Activated T-helper 2 cell treated with anti-CD3 and anti-CD28 coated beads, Interferon-gamma antibody, Interleukin-2, Interleukin-4, amounts not matched to agents 10 μg/mL and 5 μg/mL and 100 μg/mL, durations not matched to agents 14 hours and 24 hours and 36 hours (primary cell): ENCODE results near the gene SCCPDH. TPM values are rescaled to one million over a fixed set of nuclear protein-coding genes. Genes with fewer than 3 reads are reported as not detected.
A peak's percentile ranks its signal among the peaks of the same experiment; 100 is the strongest.
"Not testable (repeated sequence)": the region's sequence is repeated elsewhere in the genome, so short reads cannot be mapped to it uniquely, and the experiment has no call there.

Experiments used
- DNase-seq: peaks from one replicate; pipeline ENCODE4 v3.0.0; 2021; ENCODE audit warnings: low spot score
- H3K27ac Mint-ChIP-seq: one replicate; pipeline ENCODE4 v1.8.0; 2021; ENCODE audit warnings: mixed read lengths
- H3K27me3 Mint-ChIP-seq: one replicate; pipeline ENCODE4 v1.8.0; 2021; ENCODE audit warnings: low read depth, mixed read lengths
- H3K36me3 Mint-ChIP-seq: one replicate; pipeline ENCODE4 v1.8.0; 2021; ENCODE audit warnings: low read depth, mixed read lengths
- H3K4me1 Mint-ChIP-seq: one replicate; pipeline ENCODE4 v1.8.0; 2021; ENCODE audit warnings: low read depth, mixed read lengths
- H3K4me3 Mint-ChIP-seq: one replicate; pipeline ENCODE4 v1.8.0; 2021; ENCODE audit warnings: low read depth, mild to moderate bottlenecking, moderate library complexity, mixed read lengths
- H3K9me3 Mint-ChIP-seq: one replicate; pipeline ENCODE4 v1.8.0; 2021; ENCODE audit warnings: mixed read lengths
- intact Hi-C: fragments of 100-400 bp; cut with micrococcal nuclease; formaldehyde crosslinking; loops from one replicate; pipeline ENCODE4 v1.15.1; 2023
- total RNA-seq: library from RNA; stranded (reverse); gene quantifications from 2 replicates; pipeline ENCODE4 v1.2.3, GENCODE V29; 2022

The SCCPDH gene
- total RNA-seq, 1 donor from 2014 or later: 34.3 TPM

GRCh38 chr1:246712428-246712827 is 11.8 kb upstream of the SCCPDH start:
- H3K9me3 Mint-ChIP-seq, H3K27ac Mint-ChIP-seq, intact Hi-C loops, H3K36me3 Mint-ChIP-seq, H3K4me3 Mint-ChIP-seq, DNase-seq: not testable (repeated sequence)
- peaks cover 11% of the 10 kb centered on the region for H3K4me1 Mint-ChIP-seq
- peaks cover 29% of the 10 kb centered on the region for H3K27me3 Mint-ChIP-seq

DNA sequence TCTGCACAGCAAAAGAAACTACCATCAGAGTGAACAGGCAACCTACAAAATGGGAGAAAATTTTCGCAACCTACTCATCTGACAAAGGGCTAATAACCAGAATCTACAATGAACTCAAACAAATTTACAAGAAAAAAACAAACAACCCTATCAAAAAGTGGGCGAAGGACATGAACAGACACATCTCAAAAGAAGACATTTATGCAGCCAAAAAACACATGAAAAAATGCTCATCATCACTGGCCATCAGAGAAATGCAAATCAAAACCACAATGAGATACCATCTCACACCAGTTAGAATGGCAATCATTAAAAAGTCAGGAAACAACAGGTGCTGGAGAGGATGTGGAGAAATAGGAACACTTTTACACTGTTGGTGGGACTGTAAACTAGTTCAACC is 4.8 kb upstream of the SCCPDH start:
- H3K4me3 Mint-ChIP-seq, H3K36me3 Mint-ChIP-seq, H3K4me1 Mint-ChIP-seq, intact Hi-C loops, DNase-seq, H3K27ac Mint-ChIP-seq: not testable (repeated sequence)
- Mint-ChIP-seq H3K9me3 (peaks cover 11% of the 10 kb centered on the region), H3K27me3 (peaks cover 14% of the 10 kb centered on the region)

- H3K36me3 Mint-ChIP-seq, H3K4me1 Mint-ChIP-seq, DNase-seq, H3K4me3 Mint-ChIP-seq, H3K27me3 Mint-ChIP-seq, H3K27ac Mint-ChIP-seq: not testable (repeated sequence)
- H3K9me3 Mint-ChIP-seq: peaks cover 11% of the 10 kb centered on the region
- intact Hi-C loops: loop anchor here (5.0 kb wide), 1 partner anchor 211 kb away; the partner anchor contains the start of gene AHCTF1
Measured at GRCh38 chr1:246720814-246721213, 3.4 kb upstream of the SCCPDH start.

DNA sequence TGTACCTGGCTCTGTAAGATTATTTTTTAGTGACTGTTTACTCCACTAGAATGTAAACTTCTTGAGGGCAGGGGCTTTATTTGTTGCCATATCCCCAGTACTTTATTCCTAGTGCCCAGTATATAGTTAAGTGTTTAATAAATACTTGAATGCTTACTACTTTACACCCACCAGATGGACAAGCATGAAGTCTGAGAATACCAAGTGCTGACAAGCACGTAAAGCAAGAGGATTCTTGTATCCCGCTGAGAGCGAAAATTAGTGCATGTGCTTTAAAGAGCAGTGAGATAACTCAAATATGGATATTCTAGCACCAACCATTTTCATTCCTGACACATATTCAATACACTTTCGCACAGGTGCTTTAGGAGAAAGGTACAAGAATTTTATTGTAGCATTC is 1.5 kb upstream of the SCCPDH start:
- DNase-seq: no peak
- H3K27ac Mint-ChIP-seq: no peak overlapping the region
- peaks cover 2% of the 10 kb centered on the region for H3K27me3 Mint-ChIP-seq
- H3K4me3 Mint-ChIP-seq: no peak overlapping the region
- intact Hi-C loops: loop anchor here (5.0 kb wide), 1 partner anchor 210 kb away; the partner anchor contains the start of gene AHCTF1
- H3K36me3 Mint-ChIP-seq: peaks cover 18% of the 10 kb centered on the region
- peaks cover 16% of the 10 kb centered on the region for H3K9me3 Mint-ChIP-seq
- H3K4me1 Mint-ChIP-seq: peaks cover 9% of the 10 kb centered on the region

DNA sequence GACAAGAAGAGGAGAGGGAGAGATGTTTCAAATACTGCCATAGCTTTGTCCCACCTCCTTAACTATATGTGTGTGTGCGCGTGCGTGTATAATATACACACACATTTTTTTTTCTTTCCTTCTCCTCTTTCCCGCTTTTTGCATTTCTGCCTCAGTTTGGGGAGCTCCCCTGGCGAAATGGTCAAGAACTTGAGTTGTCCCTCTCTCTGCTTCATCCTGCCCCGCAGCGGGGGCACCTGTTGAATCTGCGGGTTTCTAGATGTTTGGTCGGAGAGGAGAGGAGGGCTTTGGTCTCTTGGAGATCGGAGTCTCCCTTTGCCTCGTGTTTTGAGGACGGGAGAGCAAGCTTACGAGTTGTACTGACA is 504 bp downstream of the SCCPDH start:
- Mint-ChIP-seq H3K4me1 (peaks cover 9% of the 10 kb centered on the region), H3K27ac (peak overlapping the region; percentile 58), H3K27me3 (no peaks in the 10 kb centered on the region), H3K9me3 (peaks cover 33% of the 10 kb centered on the region), H3K4me3 (peak overlapping the region; percentile 92), H3K36me3 (peaks cover 38% of the 10 kb centered on the region)
- no peak for DNase-seq
- intact Hi-C loops: loop anchor here (1.0 to 5.0 kb wide), 3 partner anchors 26 to 208 kb away; partner anchors contain the start of genes AHCTF1, CNST and TFB2M

- Mint-ChIP-seq H3K27ac (peak overlapping the region; percentile 58), H3K4me3 (peak overlapping the region; percentile 92), H3K4me1 (peaks cover 9% of the 10 kb centered on the region), H3K27me3 (no peaks in the 10 kb centered on the region), H3K36me3 (peaks cover 42% of the 10 kb centered on the region), H3K9me3 (peaks cover 37% of the 10 kb centered on the region)
- intact Hi-C loops: loop anchor here (2.0 kb wide), 1 partner anchor 26 kb away; no protein-coding TSS in a partner anchor
- no peak for DNase-seq
Measured at GRCh38 chr1:246725191-246725590, 982 bp downstream of the SCCPDH start.

DNA sequence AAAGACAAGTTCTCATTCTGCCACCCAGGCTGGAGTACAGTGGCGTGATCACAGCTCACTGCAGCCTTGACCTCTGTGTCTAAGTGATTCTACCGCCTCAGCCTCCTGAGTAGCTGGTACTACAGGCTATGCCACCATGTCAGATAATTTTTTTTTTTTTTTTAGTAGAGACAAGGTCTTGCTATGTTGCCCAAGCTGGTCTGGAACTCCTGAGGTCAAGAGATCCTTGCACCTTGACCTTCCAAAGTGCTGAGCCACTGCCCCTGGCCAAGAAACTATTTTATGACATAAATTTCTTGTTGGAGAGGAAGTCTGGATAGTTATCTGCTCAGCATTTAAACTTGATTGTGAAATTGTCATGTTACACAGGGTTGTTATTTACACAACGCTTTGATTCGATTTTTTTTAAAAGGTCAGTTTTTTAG is 2.1 kb downstream of the SCCPDH start:
- Mint-ChIP-seq H3K4me3 (no peak overlapping the region), H3K9me3 (peaks cover 34% of the 10 kb centered on the region), H3K4me1 (peaks cover 9% of the 10 kb centered on the region), H3K36me3 (peaks cover 50% of the 10 kb centered on the region), H3K27ac (no peak overlapping the region), H3K27me3 (no peaks in the 10 kb centered on the region)
- DNase-seq: no peak
- intact Hi-C loops: no loop called here

- H3K36me3 Mint-ChIP-seq: peaks cover 56% of the 10 kb centered on the region
Measured at GRCh38 chr1:246726881-246727280, 2.7 kb downstream of the SCCPDH start.

GRCh38 chr1:246727594-246727993 is 3.4 kb downstream of the SCCPDH start:
- Mint-ChIP-seq H3K9me3 (peaks cover 27% of the 10 kb centered on the region), H3K27me3 (no peaks in the 10 kb centered on the region), H3K27ac (no peak overlapping the region), H3K4me1 (peaks cover 9% of the 10 kb centered on the region), H3K36me3 (peaks cover 62% of the 10 kb centered on the region), H3K4me3 (no peak overlapping the region)
- intact Hi-C loops: no loop called here
- no peak for DNase-seq

More at GRCh38 chr1:246726881-246727280, 2.7 kb downstream of the SCCPDH start:
- Mint-ChIP-seq H3K27me3 (no peaks in the 10 kb centered on the region), H3K27ac (no peak overlapping the region), H3K4me3 (no peak overlapping the region), H3K9me3 (peaks cover 30% of the 10 kb centered on the region), H3K4me1 (peaks cover 9% of the 10 kb centered on the region)
- intact Hi-C loops: no loop called here
- no peak for DNase-seq

- DNase-seq: no peak
Measured at GRCh38 chr1:246728311-246728710, 4.1 kb downstream of the SCCPDH start.

DNA sequence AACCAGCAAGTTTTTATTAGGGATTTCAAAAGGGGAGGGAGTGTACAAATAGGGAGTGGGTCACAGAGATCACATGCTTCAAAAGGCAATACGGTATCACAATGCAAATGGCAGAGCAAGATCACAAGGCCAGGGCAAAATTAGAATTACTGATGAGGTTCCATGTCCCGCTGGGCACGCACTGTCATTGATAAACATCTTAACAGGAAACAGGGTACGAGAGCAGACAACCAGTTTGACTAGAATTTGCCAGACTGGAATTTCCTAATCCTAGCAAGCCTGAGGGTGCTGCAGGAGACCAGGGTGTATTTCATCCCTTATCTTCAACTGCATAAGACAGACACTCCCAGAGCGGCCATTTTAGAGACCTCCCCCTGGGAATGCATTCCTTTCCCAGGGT is 4.8 kb downstream of the SCCPDH start:
- Mint-ChIP-seq H3K9me3 (peaks cover 27% of the 10 kb centered on the region), H3K4me1 (peaks cover 16% of the 10 kb centered on the region), H3K36me3 (peaks cover 69% of the 10 kb centered on the region)
- DNase-seq, intact Hi-C loops, H3K27me3 Mint-ChIP-seq, H3K4me3 Mint-ChIP-seq, H3K27ac Mint-ChIP-seq: not testable (repeated sequence)

More at GRCh38 chr1:246728311-246728710, 4.1 kb downstream of the SCCPDH start:
- Mint-ChIP-seq H3K4me3 (no peak overlapping the region), H3K27ac (no peak overlapping the region), H3K4me1 (peaks cover 9% of the 10 kb centered on the region), H3K36me3 (peaks cover 63% of the 10 kb centered on the region), H3K27me3 (no peaks in the 10 kb centered on the region), H3K9me3 (peaks cover 27% of the 10 kb centered on the region)
- intact Hi-C loops: no loop called here

- no peak overlapping the region for H3K4me3 Mint-ChIP-seq
- peaks cover 27% of the 10 kb centered on the region for H3K9me3 Mint-ChIP-seq
- no peak for DNase-seq
- intact Hi-C loops: no loop called here
- peaks cover 81% of the 10 kb centered on the region for H3K36me3 Mint-ChIP-seq
- peaks cover 7% of the 10 kb centered on the region for H3K4me1 Mint-ChIP-seq
- no peak overlapping the region for H3K27ac Mint-ChIP-seq
- H3K27me3 Mint-ChIP-seq: no peaks in the 10 kb centered on the region
Measured at GRCh38 chr1:246730839-246731238, 6.6 kb downstream of the SCCPDH start.

DNA sequence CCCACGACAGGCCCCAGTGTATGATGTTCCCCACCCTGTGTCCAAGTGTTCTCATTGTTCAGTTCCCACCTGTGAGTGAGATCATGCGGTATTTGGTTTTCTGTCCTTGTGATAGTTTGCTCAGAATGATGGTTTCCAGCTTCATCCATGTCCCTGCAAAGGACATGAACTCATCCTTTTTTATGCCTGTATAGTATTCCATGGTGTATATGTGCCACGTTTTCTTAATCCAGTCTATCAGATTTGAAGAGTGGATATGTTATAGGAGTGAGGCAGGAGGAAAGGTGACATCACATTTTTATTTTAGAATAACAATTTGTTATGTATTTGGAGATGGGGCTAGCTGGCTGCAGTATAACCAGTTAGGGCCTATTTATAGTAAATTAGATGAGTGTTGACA is 7.7 kb downstream of the SCCPDH start:
- DNase-seq, intact Hi-C loops, H3K4me1 Mint-ChIP-seq, H3K27me3 Mint-ChIP-seq, H3K27ac Mint-ChIP-seq, H3K4me3 Mint-ChIP-seq: not testable (repeated sequence)
- Mint-ChIP-seq H3K36me3 (peaks cover 83% of the 10 kb centered on the region), H3K9me3 (peaks cover 28% of the 10 kb centered on the region)

GRCh38 chr1:246733704-246734103 is 9.5 kb downstream of the SCCPDH start:
- peaks cover 7% of the 10 kb centered on the region for H3K4me1 Mint-ChIP-seq
- peaks cover 18% of the 10 kb centered on the region for H3K9me3 Mint-ChIP-seq
- no peak overlapping the region for H3K4me3 Mint-ChIP-seq
- no peak overlapping the region for H3K27ac Mint-ChIP-seq
- peaks cover 79% of the 10 kb centered on the region for H3K36me3 Mint-ChIP-seq
- intact Hi-C loops: no loop called here
- DNase-seq: no peak
- H3K27me3 Mint-ChIP-seq: no peaks in the 10 kb centered on the region
